ENCODE measurements around the gene CHTF18. TPM values are rescaled to one million over a fixed set of nuclear protein-coding genes. Genes with fewer than 3 reads are reported as not detected.

Gene CHTF18
- total RNA-seq, 1 experiment from 2014 or later = 120 TPM

DNA sequence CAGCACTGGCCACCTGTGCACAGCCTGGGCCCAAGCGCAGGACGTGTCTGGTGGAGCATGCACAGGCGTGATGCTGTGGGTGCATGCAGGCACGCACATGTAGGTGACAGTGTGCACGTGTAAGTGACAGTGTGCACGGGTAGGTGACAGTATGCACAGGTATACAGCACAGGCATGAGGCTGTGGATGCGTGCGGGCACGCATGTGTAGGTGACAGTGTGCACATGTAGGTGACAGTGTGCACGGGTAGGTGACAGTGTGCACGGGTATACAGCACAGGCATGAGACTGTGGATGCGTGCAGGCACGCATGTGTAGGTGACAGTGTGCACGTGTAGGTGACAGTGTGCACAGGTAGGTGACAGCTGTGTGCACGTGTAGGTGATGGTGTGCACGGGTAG is 8.1 kb upstream of the CHTF18 start:
- H2AK5ac ChIP-seq (ENCODE audit: insufficient read length, low read length) = no peak overlapping the region
- Mint-ChIP-seq H3K27ac (no peak overlapping the region; a peak in 1 of 7 replicates), H3K36me3 (ENCODE audit: insufficient read depth in 1 of 3, low read depth in 3 of 3) (peaks cover 0 to 6% (median 0%) of the 10 kb centered on the region in 3 experiments; a peak in 2 of 7 replicates), H3K4me1 (no peaks in the 10 kb centered on the region), H3K4me3 (peak overlapping the region in 1 of 2 experiments; percentile 32; a peak in 1 of 5 replicates), H3K27me3 (ENCODE audit: low read depth) (peaks cover 31% of the 10 kb centered on the region), H3K9me3 (no peaks in the 10 kb centered on the region)
- no peak overlapping the region for H3T11ph ChIP-seq (ENCODE audit: low read length)
- no peak overlapping the region for H3K4ac ChIP-seq (ENCODE audit: low read depth, low read length)
- no CpG with 5 or more reads among the region's 16 CpGs for WGBS (ENCODE audit: extremely low coverage, insufficient read length, low lambda C conversion rate)
- H3K14ac ChIP-seq (ENCODE audit: insufficient read depth, low read length) = no peak overlapping the region
- no peak overlapping the region for H2BK20ac ChIP-seq (ENCODE audit: low read depth, low read length, poor library complexity, severe bottlenecking)
- H2BK15ac ChIP-seq (ENCODE audit: low read depth, low read length) = no peak overlapping the region
- H4K20me1 ChIP-seq (ENCODE audit: control insufficient read depth, insufficient read depth, insufficient read length) = peaks cover 3% of the 10 kb centered on the region
- no peak overlapping the region for H3K9ac ChIP-seq (ENCODE audit: extremely low read depth, insufficient read length, low read length)
- H3K23ac ChIP-seq (ENCODE audit: insufficient read length, low read depth, low read length) = no peak overlapping the region
- H3K27ac ChIP-seq (ENCODE audit: insufficient read length, low read depth, low read length) = no peak overlapping the region
- no peaks in the 10 kb centered on the region for H3K23me2 ChIP-seq (ENCODE audit: insufficient read length, low read depth, low read length, poor library complexity, severe bottlenecking)
- H2AFZ ChIP-seq (ENCODE audit: low read length) = no peak overlapping the region
- no peak overlapping the region for H2BK12ac ChIP-seq (ENCODE audit: insufficient read length, low read depth, low read length)
- no peak for DNase-seq
- H3K56ac ChIP-seq (ENCODE audit: insufficient read length, low read depth, low read length) = no peak overlapping the region
- no peak overlapping the region for H4K8ac ChIP-seq (replicated peaks; ENCODE audit: insufficient read length, low read depth, low read length)
- no peak overlapping the region for H4K5ac ChIP-seq (ENCODE audit: insufficient read length, low read depth, low read length)
- H3K4me2 ChIP-seq (ENCODE audit: insufficient read depth, insufficient read length, low read length) = no peak overlapping the region
- H4K91ac ChIP-seq (ENCODE audit: insufficient read length, low read depth, low read length) = no peak overlapping the region
- no peaks in the 10 kb centered on the region for H3K79me1 ChIP-seq (ENCODE audit: insufficient read depth, low read depth, low read length, poor library complexity, severe bottlenecking)
- no peaks in the 10 kb centered on the region for H3K9me3 ChIP-seq (ENCODE audit: control insufficient read depth, low read depth, low read length)
- H2BK5ac ChIP-seq (ENCODE audit: insufficient read length, low read length) = no peak overlapping the region
- TF ChIP-seq, protein P1, sequence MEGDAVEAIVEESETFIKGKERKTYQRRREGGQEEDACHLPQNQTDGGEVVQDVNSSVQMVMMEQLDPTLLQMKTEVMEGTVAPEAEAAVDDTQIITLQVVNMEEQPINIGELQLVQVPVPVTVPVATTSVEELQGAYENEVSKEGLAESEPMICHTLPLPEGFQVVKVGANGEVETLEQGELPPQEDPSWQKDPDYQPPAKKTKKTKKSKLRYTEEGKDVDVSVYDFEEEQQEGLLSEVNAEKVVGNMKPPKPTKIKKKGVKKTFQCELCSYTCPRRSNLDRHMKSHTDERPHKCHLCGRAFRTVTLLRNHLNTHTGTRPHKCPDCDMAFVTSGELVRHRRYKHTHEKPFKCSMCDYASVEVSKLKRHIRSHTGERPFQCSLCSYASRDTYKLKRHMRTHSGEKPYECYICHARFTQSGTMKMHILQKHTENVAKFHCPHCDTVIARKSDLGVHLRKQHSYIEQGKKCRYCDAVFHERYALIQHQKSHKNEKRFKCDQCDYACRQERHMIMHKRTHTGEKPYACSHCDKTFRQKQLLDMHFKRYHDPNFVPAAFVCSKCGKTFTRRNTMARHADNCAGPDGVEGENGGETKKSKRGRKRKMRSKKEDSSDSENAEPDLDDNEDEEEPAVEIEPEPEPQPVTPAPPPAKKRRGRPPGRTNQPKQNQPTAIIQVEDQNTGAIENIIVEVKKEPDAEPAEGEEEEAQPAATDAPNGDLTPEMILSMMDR (conservative IDR thresholded peaks at IDR 0.05) = no peak
- no peak overlapping the region for H2BK120ac ChIP-seq (ENCODE audit: low read depth, low read length, poor library complexity, severe bottlenecking)
- no peaks in the 10 kb centered on the region for H3K4me1 ChIP-seq (ENCODE audit: insufficient read depth, low read length)
- no peaks in the 10 kb centered on the region; the same call in 1 of the 2 replicates for H3K27me3 ChIP-seq (ENCODE audit: insufficient read depth, low read length)
- H3K79me2 ChIP-seq (ENCODE audit: insufficient read depth, low read length) = no peaks in the 10 kb centered on the region
- no peak overlapping the region for H3K18ac ChIP-seq (ENCODE audit: insufficient read length, low read depth, low read length)
